ENCODE measurements around the gene HSPA1B. TPM values are rescaled to one million over a fixed set of nuclear protein-coding genes. Genes with fewer than 3 reads are reported as not detected.
"Not testable (repeated sequence)": the region's sequence is repeated elsewhere in the genome, so short reads cannot be mapped to it uniquely, and the experiment has no call there.

Gene HSPA1B
- total RNA-seq, 4 donors from 2014 or later = 378 to 549 (median 420) TPM

DNA sequence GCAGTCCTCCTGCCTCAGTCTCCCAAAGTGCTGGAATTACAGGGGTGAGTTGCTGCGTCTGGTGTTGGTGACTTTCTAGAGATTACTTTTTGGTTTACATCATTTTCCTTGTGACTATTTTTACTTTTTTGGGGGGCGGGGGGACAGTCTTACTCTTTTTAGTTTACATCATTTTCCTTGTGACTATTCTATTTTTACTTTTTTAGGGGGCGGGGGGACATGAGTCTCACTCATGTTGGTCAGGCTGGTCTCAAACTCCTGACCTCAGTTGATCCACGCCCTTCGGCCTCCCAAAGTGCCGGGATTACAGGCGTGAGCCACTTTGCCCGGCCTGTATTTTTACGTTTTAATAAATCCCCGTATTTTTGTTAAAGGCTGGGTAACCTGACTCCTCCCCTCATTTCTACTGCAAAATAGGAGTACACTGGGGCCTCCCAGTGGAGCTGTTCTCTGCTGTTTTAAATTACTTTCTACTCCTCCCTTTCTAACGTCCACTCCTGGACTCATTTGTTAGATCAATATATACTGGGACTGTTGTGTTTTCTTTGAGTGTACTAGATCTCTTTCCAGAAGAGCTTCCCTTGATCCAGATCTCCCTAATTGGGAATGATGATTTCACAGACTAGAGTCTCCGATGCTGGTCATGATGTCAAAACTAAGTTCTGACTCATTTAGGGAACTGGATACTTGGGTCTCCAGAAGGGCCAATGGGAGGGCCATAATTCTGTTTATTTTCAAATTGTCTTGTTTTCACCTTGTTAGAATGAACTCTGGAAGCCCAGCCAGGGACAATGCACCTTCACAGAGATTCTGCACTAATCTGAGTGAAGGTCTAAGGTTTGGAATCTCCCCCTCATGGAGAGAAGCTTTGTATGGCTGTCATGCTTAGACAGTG lies 9.2 kb downstream of the HSPA1B start:
- peak overlapping the region; percentile 25 for H3K4me3 ChIP-seq (ENCODE audit: low read depth, poor library complexity, severe bottlenecking)
- 25 to 27% methylated on average over 12 of the region's 12 CpGs for WGBS, 2 donors
- TF ChIP-seq, protein P1, sequence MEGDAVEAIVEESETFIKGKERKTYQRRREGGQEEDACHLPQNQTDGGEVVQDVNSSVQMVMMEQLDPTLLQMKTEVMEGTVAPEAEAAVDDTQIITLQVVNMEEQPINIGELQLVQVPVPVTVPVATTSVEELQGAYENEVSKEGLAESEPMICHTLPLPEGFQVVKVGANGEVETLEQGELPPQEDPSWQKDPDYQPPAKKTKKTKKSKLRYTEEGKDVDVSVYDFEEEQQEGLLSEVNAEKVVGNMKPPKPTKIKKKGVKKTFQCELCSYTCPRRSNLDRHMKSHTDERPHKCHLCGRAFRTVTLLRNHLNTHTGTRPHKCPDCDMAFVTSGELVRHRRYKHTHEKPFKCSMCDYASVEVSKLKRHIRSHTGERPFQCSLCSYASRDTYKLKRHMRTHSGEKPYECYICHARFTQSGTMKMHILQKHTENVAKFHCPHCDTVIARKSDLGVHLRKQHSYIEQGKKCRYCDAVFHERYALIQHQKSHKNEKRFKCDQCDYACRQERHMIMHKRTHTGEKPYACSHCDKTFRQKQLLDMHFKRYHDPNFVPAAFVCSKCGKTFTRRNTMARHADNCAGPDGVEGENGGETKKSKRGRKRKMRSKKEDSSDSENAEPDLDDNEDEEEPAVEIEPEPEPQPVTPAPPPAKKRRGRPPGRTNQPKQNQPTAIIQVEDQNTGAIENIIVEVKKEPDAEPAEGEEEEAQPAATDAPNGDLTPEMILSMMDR (IDR thresholded peaks at IDR 0.05) = no peak
- TF ChIP-seq POLR2A (IDR thresholded peaks at IDR 0.05) = no peak
- no peak for DNase-seq (ENCODE audit: low spot score in 2 of 2)
- intact Hi-C loops (cut with DNase I; ENCODE audit: low total_unique reads) = no loop called here

DNA sequence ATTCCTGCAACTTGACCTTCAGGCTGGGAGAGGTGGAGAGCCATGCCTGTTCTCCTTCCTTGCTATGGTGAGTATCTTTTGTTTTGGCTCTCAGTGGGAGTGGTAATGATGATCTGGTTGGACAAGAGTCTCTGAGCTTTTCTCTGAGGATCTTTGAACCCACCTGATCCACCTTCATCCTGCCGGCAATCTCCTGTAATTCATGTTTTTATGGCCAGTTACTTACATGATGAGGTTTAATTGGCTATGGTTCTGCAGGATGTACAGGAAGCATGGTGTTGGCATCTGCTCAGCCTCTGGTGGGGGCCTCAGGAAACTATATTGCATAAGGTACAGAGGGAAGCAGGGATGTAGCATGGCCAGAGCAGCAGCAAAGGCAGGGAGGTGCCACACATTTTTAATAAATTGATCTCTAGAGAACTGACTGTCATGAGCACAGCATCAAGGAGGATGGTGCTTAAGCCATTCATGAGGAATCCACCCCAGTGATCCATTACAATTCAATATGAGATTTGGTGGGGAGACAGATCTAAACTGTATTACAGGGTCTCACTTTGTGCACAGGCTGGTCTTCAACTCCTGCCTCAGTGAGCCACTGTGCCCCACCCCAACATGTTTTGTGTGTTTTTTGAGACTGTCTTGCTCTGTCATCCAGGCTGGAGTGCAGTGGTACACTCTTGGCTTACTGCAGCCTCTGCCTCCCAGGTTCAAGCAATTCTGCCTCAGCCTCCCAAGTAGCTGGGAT lies 10.0 kb downstream of the HSPA1B start:
- WGBS, 2 donors = 23% methylated on average over 1 of the region's 1 CpG
- peak overlapping the region; percentile 18 for H3K4me3 ChIP-seq (ENCODE audit: low read depth, poor library complexity, severe bottlenecking)
- no peak for TF ChIP-seq POLR2A (IDR thresholded peaks at IDR 0.05)
- TF ChIP-seq, protein P1 (IDR thresholded peaks at IDR 0.05) = no peak
- DNase-seq (ENCODE audit: low spot score in 2 of 2) = no peak
- intact Hi-C loops (cut with DNase I; ENCODE audit: low total_unique reads) = no loop called here

DNA sequence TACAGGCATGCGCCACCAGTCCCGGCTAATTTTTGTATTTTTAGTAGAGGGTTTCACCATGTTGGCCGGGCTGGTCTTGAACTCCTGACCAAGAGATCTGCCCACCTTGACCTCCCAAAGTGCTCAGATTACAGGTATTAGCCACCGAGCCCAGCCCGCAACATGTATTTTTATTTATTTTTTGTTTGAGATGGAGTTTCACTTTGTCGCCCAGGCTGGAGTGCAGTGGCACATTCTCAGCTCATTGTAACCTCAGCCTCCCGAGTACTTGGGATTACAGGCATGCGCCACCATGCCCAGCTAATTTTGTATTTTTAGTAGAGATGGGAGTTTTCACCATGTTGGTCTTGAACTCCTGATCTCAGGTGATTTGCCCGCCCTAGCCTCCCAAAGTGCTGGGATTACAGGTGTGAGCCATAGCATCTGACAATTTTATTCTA lies 10.6 kb downstream of the HSPA1B start:
- 92 to 93% methylated on average over 9 of the region's 9 CpGs for WGBS, 2 donors
- intact Hi-C loops (cut with DNase I; ENCODE audit: low total_unique reads); DNase-seq (ENCODE audit: low spot score in 2 of 2); H3K4me3 ChIP-seq (ENCODE audit: low read depth, poor library complexity, severe bottlenecking): not testable (repeated sequence)

DNA sequence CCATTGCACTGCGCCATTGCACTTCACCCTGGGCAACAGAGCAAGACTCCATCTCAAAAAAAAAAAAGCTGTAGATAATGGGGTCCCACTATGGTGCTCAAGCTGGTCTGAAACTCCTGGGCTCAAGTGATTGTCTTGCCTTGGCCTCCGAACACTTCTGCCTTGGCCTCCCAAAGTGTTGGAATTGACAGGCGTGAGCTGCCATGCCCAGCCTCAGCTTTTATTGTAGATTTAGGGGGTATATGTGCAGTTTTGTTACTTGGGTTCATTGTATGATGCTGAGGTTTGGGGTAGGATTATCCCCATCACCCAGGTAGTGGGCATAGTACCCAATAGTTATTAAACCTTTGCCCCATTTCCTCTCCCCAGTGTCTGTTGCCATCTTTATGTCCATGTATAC lies 11.4 kb downstream of the HSPA1B start:
- intact Hi-C loops (cut with DNase I; ENCODE audit: low total_unique reads) = no loop called here
- WGBS, 2 donors = 96 to 97% methylated on average over 3 of the region's 3 CpGs
- no peak for DNase-seq (ENCODE audit: low spot score in 2 of 2)
- TF ChIP-seq POLR2A (IDR thresholded peaks at IDR 0.05) = no peak
- TF ChIP-seq, protein P1 (IDR thresholded peaks at IDR 0.05) = no peak
- H3K4me3 ChIP-seq (ENCODE audit: low read depth, poor library complexity, severe bottlenecking) = no peak overlapping the region

- H3K4me3 ChIP-seq (ENCODE audit: low read depth, poor library complexity, severe bottlenecking); intact Hi-C loops (cut with DNase I; ENCODE audit: low total_unique reads); DNase-seq (ENCODE audit: low spot score in 2 of 2): not testable (repeated sequence)
- 86 to 90% methylated on average over 8 of the region's 8 CpGs for WGBS, 2 donors
Measured at GRCh38 chr6:31839779-31840126, 12.2 kb downstream of the HSPA1B start.

GRCh38 chr6:31842053-31842452 lies 14.5 kb downstream of the HSPA1B start:
- no peak for DNase-seq (ENCODE audit: low spot score in 2 of 2)
- intact Hi-C loops (cut with DNase I; ENCODE audit: low total_unique reads) = no loop called here
- TF ChIP-seq, protein P1 (IDR thresholded peaks at IDR 0.05) = no peak
- TF ChIP-seq POLR2A (IDR thresholded peaks at IDR 0.05) = no peak
- H3K4me3 ChIP-seq (ENCODE audit: low read depth, poor library complexity, severe bottlenecking) = no peak overlapping the region
- 75 to 80% methylated on average over 9 of the region's 9 CpGs for WGBS, 2 donors

All from lower leg skin (tissue), 4 donors.